Hematopoietic multipotent progenitor cell treated with erythropoietin and hydrocortisone succinate and interleukin-3 and kit ligand, for 17 days (in vitro differentiated cells): Measurements from ENCODE around the gene HMX1.

Experiments used
- DNase-seq: peaks from one replicate; pipeline ENCODE4 v3.0.0-alpha.2; 2015; ENCODE audit warnings: low spot score

HMX1 gene

DNA sequence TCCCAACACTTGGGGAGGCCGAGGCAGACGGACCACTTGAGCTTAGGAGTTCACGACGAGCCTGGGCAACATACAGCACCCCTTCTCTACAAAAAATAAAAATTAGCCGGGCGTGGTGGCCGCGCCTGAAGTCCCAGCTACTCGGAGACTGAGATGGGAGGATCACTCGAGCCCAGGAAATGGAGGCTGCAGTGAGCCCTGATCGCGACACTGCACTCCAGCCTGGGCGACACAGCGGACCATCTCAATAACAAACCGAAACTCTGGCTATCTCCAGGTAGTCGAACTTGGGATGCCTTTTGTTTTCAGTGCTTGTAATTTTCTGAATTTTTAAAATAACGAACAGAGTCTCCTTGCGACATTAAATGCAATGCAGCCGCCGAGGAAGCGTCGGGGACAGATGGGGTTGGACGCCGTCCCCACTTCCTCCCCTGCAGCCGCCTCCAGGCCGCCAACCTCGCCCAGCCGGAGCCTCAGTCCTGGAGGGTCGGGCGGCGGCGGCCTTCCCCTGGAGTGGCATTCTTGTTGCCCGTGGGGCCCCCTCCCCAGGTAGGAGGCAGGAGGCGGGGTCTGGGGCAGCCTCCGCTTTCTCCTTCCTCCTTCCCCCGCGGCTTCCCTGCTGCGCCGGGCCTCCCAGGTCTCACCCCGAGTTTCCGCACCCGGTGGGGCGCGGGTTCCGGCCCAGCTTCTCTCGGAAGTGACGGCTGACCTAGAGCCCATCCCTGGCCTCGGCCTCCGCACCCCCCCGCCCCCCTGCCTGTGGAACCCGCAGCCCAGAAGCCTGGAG is 14.6 kb downstream of the HMX1 start:
- no peak for DNase-seq

DNA sequence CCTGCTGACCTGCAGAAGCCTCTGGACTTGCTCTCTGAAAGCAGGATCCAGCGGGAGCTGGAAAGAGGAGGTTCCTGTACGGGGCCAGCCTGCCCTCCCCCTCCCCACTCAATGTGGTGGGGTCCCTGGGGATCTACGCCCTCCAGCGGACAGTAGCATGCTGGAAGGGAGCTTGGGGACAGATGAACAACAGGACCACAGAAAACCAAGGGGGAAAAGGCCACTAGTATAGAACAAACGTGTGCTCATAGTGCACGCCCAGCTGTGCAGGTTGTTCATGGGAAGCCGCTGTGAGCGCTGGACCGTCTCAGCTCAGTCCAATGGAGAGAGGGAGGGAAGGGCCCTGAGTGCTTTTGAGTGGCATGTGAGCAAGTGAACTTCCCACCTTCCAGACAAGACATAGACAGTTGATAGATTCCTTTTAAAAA is 15.8 kb downstream of the HMX1 start:
- no peak for DNase-seq

DNA sequence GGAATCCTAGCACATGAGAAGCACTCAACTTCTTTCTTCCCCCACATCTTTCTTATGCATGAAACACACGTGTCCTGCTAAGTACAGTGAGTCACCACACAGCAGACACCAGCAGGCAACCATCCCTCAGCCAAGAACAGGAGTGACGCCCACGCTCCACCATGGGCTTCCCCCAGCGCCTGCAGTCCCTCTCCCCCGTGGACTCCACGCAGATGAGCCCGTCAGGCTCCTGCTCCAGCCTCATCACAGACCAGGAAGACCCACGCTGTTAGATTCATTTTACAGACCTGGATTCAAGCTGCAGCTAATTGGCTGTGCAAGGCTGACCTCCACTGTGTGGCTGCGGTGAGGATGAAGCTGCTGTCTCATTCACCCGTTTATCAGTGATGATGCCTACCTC is 16.7 kb downstream of the HMX1 start:
- no peak for DNase-seq

DNA sequence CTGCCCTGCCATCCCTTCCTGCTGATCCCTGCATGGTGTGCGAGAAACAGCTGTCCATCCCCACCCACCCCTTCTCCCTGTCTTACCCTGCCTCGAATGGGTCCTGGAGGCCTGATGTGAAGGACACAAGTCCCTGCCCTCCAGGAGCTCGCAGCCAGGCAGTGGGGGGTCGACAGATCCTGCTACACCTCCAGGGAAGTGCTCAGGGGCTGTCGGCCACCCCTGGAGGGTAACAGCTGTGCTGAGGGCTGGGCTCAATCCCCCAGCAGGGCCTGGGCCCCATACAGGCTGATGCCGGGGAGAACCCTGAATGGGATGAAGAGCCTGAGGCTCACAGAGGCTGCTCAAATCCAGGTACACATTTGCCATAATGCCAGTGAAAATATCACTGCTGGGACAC is 17.6 kb downstream of the HMX1 start:
- no peak for DNase-seq

DNA sequence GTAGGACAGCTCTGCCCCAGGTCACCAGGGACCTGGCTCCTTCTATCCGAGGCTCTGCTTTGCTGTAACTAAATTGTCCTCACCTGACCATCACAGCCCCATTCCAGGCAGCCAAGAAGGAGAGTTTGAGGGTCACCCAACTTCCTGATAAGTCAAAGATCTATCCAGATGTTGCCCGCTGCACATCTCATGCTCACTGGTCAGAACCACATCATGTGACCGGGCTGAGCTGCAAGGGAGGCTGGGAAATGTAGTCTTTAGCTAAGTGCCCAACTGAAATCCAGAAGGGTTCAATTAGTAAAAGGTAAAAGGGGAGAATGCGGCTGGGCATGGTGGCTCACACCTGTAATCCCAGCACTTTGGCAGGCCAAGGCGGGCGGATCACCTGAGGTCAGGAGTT is 18.4 kb downstream of the HMX1 start:
- DNase-seq: no peak

DNA sequence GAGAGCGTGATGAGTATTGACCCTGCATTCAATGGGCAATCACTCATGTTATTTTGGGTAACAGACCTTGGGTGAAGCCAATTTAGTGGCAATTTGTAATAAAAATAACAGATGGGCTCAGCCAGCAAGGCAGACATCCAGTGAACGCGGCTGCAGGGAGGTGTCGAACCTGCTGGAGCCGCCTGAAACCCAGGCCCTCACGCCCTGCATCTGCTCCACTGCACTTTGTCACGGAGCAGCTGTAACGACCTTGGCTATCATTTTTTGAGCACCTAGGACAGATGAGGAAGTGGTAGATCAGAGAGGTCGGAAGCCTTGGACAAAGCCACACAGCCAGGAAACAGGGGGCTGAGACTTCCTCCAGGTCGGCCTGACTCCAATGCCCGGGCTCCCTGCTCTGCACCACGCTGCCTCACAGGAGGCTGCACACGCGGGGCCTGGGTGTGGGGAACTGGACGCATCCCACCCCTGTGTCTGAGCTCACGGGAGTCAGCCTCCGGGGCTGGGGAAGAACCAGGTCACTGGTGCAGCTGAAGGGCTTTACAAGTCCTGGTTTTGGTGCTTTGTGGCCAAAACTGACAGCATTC is 19.4 kb downstream of the HMX1 start:
- DNase-seq: no peak

DNA sequence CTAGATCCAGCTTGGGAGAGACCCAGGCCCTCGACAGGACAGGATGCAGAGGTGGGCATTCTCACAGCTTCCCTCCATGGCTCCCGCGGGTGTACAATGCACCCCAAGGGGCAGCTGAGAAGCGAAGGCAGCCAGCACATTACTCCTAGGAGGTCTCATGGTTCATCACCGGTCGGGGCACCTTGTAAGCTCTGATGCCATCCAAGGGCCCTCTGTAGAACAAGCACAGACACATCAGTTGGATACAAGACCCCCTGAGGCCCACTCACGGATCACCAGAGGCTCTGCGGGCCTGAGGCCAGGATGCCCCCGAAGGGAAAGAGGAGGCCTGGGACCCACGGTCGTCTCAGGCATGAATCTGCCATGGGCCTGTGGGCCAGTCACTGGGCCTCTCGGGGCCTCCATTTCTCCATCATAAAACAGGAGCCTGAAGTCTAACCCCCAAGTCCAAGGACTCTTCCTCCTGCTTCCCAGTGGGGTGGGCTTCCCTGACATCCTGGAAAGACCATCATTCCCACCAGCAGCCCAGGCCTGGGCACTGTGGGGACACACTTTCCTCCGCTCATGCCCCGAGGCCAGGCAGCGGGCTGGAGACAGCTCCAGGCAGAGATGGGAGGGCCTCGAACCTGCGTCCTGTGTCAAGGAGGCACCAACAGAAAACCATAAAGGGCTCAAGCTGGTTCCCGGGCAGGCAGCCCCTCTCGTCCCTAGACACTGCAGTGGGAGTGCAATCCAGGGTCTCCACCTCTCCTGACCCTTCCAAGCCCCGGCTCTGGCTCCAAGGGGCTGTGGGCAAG is 20.1 kb downstream of the HMX1 start:
- DNase-seq: no peak

DNA sequence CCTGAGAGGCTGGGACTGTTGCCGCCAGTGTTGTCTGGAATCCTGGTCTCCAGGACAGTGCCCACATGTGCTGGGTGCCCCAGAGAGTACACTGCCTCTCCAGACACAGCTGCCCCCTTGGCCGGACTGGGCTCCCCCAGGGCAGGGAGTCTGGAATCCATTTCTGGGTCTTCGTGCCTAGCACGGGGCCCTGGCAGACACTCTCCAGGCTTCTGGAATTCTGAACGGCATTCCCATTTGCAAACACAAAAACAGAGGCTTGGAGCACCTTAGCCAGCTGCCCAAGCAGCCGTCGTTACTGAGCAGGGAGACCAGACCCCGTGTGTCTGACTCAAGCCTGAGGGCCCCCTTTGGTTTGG is 20.8 kb downstream of the HMX1 start:
- DNase-seq: no peak

DNA sequence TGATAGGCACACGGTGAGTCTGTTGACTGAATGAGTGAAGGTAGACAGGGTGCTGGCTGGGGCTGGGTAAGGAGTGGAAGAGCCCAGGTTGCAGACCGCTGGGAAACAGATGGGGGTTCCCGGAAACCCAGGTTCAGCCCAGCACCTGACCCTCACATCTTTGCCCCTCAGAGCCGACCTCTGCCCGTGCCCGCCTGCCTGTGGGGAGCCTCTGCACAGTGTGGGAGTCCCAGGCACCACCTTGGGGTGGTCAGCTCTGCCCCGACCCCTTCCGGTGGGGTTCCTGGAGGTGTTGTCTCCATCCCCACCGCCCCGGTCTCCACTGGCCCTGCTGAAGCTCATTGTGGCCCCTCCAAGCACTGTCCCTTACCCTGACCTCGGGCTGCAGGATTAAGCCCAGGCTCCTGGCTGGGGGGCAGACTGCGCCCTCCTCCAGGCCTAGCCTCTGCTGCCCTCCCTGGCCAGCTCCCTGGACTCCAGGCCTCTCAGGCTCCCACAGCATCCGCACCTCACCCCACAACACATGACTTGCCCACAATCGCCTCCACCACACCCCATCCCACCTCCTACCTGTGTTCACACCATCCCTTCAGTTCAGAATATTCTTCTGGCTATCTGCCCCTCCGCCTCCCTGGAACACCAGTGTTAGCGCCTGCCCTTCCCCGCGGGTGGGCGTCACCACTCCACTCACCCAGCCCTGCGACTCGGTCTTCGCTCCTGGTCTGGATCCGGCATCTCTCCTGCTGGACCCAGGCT is 21.4 kb downstream of the HMX1 start:
- no peak for DNase-seq

DNA sequence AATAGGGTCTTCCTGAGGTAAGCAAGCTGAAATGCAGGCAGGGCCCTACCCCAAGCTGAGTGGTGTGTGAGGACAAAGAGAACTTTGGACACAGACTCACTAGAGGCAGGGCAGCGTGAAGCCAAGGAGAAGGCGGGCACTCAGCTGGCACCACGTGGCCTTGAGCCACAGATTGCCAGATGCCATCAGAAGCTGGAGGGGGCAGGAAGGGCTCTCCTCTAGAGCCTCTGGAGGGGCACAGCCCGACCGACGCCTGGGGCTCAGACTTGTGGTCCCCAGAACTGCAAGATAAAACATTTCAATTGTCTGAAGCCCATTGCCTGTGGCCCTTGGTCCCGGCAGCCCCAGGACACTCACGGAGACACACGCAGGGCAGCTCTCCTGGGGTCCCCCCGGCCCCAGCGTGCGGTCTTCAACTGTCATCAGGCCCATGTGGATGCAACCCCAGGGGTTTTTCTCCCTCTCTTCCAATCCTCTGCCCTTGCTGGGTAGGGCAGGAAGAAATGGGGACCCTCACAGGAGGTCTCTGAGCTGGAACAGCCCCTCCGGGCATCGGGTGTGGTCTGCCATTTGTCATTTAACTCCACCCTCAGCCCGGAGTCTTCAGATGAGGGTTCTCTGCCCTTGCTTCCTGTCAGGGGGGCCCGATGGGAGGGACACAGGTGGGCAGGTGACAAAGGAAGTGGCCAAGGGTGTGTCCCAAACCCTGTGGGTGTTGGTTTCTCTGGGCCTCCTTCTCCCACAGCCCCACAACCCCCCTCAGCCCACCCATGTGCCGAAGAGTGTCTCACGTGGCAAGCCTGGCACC is 22.2 kb downstream of the HMX1 start:
- no peak for DNase-seq

DNA sequence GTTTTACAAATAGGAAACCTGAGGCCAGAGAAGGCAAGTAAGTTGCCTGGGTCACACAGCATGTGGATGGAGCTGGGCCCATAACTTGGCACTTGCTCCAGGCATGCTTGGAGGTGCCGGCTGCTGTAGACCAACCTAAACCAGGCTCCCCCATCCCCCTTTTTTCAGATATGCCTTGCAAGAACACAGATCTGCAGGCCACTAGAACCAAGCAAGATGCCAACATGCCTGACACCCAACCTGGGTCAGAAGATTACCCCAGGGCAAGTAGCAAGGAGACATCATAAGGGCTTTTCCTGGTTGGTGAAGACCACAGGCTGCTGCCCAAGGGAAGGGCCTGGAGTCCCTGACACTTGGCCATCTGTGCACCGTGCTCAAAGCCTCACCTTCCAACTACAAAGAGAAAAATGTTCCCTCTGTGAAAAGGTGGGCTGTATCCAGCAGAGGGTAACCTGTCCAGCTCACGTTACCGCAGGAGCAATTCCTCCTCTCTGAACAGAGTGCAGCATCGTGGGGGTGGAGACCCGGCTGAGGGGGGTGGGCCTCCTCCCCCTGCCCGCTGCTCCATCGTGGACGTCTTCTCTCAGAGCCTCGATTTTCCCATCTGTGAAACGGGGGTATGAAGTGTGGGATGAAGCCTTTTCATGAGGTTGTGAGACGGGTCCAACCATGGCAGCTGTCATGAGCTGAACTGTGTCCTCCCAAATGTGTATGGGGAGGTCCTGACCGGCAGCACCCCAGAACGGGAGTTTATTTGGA is 23.0 kb downstream of the HMX1 start:
- no peak for DNase-seq

DNA sequence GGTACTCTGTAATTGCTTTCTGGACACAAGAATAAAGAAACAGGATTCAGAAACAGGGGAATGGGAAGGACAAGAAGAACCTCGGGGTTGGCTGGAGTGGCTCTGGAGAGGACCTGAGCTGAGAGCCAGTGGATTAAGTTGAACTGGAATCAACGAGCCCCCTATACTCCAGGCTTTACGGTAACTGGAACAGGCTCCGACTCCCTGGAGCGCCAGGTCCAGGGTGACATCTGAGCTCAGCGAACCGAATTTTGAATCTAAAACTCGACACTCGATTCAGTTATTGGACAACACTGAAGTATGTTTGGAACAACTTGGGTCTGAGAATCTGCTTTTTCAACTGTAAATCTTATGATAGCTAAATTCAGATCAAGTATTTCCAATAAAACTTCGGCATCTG is 23.9 kb downstream of the HMX1 start:
- no peak for DNase-seq

DNA sequence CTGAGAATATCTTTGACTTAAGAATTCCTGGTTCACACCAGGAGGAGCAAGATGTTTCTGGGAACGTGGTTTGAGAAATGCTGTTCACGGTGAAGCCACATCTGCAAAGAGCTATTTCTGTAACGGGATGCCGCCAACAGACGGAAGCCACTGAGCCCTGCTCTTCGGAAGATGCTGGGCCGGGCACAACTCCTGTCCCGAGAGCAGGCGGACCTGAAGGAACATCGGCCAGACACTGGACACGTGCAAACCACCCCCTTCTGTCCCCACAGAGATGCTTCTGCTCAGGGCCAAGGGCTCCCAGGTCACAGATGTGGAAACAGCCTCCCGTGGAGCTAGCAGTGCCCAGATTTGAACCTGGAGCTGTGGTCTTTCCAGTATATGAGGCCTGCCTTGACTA is 24.3 kb downstream of the HMX1 start:
- DNase-seq: no peak

DNA sequence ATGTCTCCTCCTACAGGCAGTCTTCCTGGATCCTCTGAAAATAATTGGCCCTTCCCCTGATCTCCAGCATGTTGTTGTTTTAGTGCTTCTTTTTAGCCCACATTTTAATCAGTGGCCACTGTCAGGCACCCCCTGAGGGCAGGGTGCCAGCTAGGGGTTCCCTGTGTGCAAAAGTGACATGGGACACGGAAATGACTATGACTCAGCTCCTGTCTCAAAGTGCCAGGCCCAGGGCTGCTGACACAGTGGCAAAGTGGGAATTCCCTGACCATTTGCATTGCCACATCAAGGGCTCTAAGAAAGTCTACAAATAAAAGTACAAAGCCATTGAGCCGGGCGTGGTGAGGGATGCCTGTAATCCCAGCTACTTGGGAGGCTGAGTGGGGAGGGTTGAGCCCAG is 24.8 kb downstream of the HMX1 start:
- DNase-seq: no peak

DNA sequence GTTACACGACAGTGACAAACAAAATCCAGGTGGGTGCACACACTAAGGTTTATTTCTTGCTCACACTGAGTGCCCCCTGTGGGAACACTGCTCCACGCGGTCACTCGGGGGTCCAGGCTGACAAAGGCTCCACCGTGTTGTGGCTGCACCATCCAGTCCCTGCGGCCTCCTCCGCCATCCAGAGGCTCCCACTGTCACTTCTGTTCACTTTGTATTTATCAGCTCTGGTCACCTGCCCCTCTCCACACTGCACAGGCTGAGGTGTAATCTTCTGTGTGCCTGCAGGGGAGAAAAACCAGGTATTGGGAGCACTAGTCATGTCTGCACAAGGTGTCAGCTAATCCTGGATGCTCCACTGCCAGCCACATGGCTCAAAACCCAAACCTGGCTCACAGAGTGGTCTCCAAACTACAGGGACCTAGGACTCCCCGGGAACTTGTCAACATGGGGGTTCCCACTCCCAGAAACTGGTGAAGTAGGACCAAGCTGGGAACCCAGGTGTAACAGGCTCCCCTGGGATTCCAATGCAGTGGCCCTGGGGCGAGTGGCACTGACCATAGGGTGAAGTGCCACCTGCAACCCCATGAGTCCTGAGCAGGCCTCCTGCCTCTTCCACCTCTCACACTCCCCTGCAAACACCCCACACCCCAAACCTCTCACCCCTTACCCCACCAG is 25.5 kb downstream of the HMX1 start:
- no peak for DNase-seq

DNA sequence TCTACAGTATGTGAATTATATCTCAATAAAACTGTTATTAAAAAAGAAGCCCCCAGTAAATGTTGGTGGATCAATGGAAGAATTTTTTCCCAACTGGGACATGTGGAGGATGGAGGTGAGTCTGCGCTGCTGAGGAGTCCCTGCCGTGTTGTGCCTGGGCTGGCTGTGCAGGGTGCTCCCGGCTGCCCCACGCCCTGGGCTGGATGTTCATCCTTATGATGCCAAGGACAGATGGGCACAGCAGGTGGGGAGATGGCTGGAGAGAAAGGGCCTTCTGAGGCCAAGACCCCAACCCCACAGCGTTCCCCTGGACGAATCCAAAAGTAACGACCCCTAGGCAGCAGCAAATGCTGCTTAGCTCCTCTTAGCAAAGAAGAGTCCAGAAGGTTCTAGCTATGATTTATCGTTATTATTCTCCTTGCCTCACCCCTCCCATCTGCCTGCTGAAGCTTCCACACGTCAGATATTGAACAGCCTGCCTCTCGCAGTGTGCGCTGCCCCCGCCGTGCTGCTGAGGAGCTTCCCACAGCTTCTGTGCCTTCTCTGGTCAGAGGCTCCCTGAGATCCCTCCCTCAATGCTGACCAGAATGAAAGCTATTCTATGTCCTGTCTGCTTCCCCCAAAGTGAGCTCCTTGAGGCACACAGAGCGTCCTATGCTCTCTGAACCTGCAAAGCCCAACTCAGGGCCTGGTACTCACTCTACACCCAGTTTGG is 26.5 kb downstream of the HMX1 start:
- DNase-seq: no peak

DNA sequence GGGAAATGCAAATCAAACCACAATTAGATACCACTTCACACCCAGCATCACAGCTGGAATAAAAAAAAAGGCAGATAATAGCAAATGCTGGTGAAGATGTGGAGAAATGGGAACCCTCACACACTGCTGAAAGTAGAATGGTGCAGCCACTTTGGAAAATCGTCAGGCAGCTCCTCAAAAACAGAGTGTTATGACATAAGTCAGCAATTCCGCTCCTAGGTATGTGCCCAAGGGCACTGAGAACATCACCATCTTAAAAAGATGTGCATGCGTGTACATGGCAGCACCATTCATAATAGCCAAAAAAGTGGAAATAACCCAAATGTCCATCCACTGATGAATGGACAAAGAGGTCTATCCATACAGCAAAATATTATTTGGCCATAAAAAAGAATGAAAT is 28.0 kb downstream of the HMX1 start:
- DNase-seq: no peak

DNA sequence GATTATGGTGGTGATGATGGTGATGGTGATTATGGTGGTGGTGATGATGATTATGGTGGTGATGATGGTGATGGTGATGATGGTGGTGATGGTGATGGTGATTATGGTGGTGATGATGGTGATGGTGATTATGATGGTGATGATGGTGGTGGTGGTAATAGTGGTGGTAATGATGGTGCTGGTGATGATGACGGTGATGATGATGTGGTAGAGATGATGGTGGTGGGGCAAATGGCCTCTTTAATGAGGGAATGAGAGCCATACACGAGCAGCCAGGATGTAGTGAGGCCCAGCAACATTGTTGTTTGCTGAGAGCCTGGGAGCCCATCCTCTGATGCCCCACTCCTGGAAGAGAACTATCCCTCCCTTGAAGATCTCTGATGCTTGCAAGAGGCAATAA is 29.0 kb downstream of the HMX1 start:
- DNase-seq: no peak

DNA sequence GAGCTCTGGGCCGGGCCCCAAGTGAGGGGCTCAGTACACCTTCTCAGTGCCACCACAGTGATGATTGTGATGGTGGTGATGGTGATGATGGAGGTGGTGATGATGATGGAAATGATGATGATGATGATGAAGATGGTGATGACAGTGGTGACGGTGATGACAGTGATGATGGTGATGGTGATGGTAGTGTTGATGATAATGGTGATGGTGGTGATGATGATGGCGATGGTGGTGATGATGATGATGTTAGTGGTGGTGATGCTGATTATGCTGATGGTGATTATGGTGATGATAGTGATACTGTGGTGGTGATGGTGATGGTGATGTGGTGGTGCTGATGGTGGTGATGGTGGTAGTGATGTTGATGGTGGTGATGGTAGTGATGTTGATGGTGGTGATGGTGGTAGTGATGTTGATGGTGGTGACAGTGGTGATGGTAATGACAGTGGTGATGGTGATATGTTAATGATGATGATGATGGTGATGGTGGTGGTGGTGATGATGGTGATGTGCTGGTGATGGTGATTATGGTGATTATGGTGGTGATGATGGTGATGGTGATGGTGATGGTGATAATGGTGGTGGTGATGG is 29.9 kb downstream of the HMX1 start:
- no peak for DNase-seq
